ENCODE results near the gene TIMM29.
A peak's percentile ranks its signal among the peaks of the same experiment; 100 is the strongest.
"Not testable (repeated sequence)": the region's sequence is repeated elsewhere in the genome, so short reads cannot be mapped to it uniquely, and the experiment has no call there.

Gene TIMM29

DNA sequence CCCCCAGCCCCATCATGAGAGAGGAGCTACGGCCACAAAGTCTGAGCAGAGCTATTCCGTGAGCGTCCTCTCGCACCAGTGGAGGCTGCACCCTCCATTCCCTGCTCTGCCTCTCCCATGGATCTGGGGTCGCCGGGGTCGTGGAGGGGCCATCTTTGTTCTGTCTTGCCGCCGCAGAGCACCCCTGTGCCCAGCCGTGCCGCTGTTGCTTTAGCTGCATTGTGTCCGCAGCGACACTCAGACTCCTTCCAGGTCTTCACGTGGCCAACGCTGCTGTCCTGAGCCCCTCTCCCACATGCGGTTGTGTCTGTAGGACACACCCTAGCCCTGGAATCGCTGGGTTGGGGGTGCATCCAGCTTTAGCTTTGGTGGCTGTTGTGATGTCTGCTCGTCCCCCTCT is 16.0 kb upstream of the TIMM29 start:
- no peak for DNase-seq (ENCODE audit: low spot score)

DNA sequence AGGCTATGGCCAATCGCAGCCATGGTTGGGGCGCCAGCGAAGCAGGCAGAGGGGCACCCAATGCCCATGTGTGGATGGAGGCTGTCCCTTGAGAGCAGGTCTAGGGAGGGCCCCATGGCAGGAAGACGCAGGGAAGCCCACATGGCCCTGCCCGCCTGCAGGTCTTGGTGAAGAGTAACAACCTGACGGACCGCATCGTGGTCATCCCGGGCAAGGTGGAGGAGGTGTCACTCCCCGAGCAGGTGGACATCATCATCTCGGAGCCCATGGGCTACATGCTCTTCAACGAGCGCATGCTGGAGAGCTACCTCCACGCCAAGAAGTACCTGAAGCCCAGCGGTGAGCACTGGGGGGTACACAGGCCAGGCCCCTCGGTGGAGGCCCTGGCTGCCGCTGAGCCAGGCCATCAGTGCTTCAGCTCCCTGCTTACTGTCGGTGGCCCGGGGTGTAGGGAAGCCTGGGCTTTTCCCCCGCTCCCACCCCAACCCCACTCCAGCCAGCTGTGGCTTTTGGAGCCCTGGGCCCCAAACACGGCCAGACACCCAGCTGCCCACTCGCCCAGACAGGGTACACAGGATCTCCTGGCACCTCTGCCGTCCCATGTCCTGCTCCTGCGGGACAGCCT is 14.8 kb upstream of the TIMM29 start:
- DNase-seq (ENCODE audit: low spot score): no peak

DNA sequence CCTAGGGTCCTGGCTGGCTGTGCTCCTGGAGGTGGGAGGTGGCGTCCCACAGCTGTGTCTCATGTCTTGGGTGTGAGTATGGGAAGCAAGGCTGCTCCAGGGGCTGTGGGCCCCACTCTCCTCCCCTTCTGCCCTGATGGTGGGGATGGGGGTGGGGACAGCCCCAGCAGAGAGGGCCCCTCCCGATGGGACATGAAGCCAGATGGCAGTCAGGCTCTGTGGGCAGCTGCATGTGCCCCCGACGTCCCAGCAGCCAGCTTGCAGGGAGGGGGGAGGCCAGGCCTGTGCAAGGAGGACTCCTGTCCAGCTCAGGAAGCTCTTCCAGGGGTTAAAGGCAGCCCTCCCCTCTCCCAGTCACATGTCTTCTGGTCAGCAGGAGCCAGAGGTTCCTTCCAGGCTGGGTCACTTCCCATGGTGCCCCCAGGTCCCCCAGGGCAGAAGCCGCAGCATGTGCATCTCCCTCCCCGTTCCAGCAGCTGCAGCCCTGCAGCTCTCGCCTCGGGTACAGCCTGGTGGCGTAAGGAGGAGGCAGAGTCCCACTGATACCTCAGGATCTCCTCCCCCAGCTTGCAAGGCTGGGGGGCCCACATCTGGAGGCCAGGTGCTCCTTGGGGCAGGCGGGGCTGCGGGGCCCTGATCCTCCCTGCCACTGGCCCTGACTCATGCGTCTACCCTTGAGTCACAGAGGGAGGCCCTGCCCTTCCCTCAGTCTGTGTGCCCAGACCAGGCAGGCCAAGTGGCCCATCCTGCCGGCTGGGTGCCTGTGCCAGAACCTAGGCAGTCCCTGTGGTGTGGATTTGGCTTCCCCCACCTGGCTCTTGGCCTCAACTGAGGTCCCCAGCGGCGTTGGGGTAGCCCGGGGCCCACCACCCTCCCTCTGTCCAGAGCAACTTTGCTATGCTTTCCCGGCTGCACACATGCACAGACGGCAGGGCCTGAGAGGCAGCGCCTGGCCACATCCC is 13.2 kb upstream of the TIMM29 start:
- no peak for DNase-seq (ENCODE audit: low spot score)

DNA sequence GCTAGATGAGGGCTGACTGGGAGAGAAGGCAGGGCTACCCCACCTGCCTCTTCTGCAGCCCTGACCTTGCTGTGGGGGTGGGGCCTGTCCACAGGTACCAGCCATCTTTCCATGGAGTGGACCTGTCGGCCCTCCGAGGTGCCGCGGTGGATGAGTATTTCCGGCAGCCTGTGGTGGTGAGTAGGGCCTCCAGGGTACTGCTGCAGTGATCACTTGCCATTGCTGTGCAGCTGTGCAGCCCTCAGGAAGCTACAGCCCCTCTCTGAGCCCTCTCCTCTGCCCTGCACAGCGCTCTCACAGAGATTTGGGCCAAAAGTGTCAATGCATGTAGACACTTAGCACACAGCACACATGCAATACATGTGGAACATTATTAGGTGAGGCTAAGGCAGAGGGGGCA is 12.0 kb upstream of the TIMM29 start:
- no peak for DNase-seq (ENCODE audit: low spot score)

DNA sequence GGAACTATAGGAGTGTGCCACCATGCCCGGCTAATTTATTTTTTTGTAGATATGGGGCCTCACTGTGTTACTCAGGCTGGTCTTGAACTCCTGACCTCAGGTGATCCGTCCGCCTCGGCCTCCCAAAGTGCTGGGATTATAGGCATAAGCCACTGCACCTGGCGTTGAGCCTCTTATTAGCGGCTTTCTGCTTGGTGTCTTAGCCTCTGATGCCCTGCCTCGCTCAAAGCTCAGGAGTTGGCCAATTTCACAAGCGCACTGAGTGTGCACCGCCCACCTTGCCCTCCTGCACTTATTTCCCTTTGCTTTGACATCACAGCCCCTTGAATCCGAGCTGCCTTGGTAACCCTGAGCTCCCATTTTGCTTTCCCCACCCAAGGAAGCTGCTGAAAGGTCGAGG is 10.3 kb upstream of the TIMM29 start:
- DNase-seq (ENCODE audit: low spot score): no peak

DNA sequence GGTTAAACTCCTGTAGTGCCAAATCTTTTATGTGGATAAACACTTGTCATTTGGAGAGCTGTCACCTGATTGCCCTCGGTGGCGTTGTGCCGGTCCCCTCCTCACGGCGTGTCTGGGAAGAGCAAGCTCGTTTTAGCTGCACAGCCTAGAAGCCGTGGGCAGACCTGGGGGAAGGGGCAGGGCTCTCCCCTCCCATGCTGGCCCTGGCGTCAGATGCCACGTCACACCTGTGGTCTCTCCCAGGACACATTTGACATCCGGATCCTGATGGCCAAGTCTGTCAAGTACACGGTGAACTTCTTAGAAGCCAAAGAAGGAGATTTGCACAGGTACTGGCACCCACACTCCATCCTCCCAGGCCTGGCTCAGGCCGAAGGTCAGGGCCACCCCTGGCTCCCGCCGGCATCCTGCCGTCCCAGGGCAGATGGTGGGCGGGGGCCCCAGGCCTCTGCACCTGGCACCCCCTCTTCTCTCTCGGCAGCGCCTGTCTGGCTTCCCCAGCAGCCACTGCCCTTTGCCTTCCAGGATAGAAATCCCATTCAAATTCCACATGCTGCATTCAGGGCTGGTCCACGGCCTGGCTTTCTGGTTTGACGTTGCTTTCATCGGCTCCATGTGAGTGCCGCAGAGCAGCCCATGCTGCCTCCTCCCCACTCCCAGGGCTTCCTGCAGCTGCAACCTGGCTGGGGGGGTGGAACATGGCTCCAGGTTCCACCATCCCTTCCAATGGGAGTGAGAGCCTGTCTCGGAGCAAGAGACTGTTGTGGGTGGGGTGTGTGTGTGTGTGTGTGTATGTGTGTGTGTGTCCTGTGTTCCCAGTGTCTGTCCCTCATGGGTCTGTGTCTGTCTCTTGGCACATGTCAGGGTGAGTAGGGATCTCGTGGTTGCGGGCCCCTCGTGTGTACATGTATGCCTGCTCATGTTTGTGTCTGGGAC is 9.0 kb upstream of the TIMM29 start:
- peak; percentile 50 for DNase-seq (ENCODE audit: low spot score)

DNA sequence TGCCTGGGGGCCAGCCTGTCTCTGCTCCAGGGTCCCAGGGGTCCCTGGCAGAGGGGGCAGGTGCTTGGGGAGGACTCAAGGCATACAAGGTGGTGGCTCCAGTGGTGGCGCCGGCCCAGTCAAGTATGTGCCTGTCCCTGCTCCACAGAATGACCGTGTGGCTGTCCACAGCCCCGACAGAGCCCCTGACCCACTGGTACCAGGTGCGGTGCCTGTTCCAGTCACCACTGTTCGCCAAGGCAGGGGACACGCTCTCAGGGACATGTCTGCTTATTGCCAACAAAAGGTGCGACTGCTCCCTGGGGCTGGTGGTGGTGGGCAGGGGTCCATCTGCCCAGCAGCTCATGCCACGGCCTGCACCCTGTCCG is 8.3 kb upstream of the TIMM29 start:
- no peak for DNase-seq (ENCODE audit: low spot score)

DNA sequence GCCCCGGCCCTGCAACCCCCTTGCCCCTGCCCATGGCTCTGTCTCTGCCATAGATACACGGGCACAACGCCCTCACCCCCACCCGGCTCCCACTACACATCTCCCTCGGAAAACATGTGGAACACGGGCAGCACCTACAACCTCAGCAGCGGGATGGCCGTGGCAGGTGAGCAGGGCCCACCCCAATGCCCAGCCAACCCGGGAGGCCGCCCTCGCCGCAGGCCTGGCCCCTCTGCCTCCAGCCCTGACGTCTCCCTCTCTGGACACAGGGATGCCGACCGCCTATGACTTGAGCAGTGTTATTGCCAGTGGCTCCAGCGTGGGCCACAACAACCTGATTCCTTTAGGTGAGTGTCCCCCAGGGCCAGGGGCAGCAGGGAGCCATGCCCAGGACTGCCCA is 7.8 kb upstream of the TIMM29 start:
- no peak for DNase-seq (ENCODE audit: low spot score)

DNA sequence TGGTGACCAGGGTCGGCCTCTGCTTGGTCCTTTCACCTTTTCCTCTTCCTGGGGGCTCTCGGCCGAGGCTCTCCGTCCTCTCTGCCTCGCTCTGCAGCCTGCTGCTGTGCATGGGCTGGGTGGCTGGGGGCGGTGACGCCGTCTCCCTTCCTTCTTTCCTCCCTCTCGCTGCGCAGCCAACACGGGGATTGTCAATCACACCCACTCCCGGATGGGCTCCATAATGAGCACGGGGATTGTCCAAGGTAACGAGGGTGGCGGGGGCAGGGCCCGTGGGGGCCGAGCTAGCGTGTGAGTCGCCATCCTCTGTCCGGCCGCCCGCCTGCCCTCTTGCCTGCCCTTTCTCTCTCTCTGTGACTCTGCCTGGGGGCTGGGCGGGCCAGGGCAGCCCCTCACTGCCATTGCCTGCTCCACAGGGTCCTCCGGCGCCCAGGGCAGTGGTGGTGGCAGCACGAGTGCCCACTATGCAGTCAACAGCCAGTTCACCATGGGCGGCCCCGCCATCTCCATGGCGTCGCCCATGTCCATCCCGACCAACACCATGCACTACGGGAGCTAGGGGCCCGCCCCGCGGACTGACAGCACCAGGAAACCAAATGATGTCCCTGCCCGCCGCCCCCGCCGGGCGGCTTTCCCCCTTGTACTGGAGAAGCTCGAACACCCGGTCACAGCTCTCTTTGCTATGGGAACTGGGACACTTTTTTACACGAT is 7.3 kb upstream of the TIMM29 start:
- DNase-seq (ENCODE audit: low spot score): peak; percentile 37

DNA sequence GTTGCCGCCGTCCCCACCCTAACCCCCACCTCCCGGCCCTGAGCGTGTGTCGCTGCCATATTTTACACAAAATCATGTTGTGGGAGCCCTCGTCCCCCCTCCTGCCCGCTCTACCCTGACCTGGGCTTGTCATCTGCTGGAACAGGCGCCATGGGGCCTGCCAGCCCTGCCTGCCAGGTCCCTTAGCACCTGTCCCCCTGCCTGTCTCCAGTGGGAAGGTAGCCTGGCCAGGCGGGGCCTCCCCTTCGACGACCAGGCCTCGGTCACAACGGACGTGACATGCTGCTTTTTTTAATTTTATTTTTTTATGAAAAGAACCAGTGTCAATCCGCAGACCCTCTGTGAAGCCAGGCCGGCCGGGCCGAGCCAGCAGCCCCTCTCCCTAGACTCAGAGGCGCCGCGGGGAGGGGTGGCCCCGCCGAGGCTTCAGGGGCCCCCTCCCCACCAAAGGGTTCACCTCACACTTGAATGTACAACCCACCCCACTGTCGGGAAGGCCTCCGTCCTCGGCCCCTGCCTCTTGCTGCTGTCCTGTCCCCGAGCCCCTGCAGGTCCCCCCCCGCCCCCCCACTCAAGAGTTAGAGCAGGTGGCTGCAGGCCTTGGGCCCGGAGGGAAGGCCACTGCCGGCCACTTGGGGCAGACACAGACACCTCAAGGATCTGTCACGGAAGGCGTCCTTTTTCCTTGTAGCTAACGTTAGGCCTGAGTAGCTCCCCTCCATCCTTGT is 6.5 kb upstream of the TIMM29 start:
- no peak for DNase-seq (ENCODE audit: low spot score)

DNA sequence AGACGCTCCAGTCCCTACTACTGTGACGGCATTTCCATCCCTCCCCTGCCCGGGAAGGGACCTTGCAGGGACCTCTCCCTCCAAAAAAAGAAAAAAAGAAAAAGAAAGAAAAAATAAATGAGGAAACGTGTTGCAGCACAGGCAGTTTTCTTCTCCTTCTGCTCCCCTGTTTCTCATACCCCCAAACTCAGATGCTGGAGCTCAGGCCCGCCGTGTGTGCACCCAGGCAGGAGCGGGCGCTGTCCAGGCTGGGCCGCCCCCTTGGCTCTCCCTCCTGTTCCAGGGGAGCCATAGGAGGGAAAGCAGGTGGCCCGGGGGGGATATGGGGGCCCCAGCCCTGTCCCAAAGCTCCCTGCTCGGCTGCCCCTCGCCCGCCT is 6.0 kb upstream of the TIMM29 start:
- no peak for DNase-seq (ENCODE audit: low spot score)

DNA sequence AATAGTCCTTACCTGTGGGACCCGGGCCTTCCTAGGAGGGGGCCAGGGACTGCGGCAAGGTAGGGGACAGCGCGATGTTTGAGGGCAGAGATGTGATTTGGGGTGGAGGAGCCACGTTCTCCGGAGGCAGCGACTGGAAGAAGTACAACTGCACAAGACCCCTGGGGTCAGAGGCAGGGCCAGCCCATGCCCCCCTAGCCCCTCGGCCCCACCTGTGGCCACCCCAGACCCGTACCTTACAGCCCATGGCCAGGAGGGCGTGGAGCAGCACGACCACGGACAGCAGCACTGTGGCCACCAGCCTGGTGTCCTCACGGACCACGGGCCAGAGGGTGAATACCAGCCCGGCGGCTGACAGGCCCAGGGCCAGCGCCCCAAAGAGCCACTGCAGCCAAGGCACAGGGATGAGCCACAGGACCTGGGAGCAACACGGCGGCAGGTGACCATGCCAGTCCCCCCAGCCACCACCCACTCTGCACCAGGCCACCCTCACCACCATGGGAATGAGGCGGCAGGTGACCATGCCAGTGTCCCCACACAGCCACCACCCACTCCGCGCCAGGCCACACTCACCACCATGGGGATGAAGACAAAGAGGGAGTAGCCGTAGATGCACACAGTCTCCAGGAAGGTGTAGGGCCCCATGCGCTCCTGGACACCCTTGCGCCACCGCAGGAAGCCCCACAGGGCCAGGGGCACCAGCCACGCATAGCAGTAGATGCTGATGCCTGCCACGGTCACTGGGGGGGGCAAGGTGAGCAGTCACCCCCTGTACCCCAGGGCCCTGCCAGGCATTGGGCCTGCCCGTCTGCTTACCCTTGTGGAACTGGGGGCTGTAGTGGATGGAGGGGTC is 5.1 kb upstream of the TIMM29 start:
- no peak for DNase-seq (ENCODE audit: low spot score)

DNA sequence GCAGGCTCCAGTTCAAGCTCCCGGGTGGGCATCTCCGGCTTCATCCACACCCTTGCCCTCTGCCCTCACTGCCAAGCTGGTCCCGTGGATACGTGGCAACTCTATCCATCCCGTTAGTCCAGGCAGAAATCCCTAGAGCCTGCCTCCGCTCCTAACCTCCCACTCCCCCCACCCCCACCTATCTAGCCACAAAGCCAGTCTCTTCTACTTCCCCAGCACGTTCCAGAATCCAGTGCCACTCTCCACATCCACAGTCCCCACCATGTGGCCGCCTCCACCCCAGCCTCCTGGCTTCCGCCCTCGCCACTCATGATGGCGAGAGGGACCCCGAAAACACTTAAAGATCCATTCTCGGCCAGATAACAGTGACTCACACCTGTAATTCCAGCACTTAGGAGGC is 4.0 kb upstream of the TIMM29 start:
- DNase-seq (ENCODE audit: low spot score): no peak

DNA sequence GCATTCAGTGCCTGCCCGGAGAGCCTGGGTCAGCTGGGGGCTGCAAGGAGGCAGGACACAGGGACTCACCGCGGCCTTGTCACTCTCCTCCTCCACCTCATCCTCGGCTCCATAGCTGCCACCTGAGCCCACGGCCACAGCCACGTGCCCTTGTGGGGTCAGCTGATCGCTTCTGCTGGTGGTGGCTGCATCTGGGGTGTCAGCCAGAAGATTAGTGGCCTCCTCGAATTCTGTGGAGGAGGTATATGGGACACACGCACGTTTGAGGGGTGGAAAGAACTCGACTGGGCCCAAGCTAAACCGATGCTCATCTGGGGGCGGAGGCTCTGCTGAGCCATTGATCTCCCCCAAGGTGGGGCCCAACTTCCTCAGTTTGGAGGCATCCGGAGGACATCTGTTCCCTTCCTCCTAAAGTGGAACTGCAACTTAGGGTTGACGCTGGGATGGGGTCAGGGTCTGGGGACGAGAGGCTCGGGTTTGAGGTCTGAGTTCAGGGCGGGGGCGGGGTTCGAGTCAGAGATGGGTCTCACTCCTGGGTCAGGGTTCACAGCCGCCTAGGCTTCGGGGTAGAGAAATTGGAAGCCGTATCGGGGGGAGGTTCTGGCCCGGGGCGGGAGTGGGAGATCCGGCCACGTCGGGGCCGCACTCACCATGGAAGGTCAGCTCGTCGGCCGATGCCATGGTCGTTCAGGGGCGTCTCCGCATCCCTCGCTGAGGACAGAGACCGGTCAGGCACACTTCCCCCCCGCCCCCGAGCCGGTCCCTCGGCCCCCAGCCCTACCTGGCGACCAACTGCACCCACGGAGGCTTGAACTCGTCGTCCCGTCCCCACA is 665 bp upstream of the TIMM29 start:
- no peak for DNase-seq (ENCODE audit: low spot score)

DNA sequence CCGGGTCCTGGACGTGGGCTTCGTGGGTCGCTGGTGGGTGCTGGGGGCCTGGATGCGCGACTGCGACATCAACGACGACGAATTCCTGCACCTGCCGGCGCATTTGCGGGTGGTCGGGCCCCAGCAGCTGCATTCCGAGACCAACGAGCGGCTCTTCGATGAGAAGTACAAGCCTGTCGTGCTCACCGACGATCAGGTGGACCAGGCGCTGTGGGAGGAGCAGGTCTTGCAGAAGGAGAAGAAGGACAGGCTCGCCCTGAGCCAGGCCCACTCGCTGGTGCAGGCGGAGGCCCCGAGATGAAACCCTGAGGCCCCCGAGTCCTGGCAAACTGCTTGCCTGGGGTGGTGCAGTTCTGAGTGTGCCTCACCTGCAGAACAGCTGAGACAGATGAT is 787 bp downstream of the TIMM29 start:
- DNase-seq (ENCODE audit: low spot score): no peak

DNA sequence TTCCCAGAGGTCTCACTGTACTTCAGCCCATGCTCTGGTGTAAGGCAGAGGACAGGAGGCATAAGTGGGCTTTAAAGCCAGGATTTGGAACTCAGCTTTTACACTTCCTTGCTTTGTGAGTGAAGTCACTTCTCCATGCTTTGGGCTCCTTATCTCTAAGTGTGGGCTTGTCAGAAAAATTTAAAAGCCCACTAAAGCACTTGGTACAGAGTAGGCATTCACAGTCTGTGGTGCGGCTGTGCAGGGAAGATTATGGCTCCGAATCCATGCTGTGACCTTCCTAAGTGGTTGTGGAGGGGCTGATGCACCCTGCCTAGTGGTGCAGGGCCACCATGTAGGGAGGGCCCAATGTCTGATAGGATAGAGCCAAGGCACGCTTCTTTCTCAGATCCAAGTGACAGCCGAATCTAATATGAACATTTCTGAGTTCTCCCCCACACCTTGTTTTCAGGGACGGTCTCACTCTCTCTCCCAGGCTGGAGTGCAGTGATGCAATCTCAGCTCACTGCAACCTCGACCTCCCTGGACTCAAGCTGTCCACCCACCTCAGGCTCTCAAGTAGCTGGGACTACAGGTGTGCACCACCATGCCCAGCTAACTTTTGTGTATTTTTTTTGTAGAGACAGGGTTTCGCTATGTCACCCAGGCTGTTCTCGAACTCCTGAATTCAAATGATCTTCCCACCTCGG is 6.9 kb downstream of the TIMM29 start:
- no peak for DNase-seq (ENCODE audit: low spot score)

DNA sequence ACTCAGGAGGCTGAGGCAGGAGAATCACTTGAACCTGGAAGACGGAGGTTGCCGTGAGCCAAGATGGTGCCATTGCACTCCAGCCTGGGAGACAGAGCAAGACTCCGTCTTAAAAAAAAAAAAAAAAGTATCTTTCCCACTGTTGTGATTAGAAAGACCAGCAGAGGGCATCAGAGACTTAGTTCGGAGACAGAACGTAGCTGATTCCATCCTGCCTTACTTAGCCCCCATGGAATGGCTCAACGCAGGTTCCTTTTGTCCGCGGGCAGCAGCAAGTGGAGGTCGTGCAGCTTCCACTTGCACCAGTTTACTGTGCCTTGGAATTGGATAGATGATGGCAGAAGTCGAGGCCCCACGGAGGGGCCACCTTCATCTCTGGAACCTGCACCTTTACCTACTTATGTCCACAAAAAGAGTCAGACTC is 8.1 kb downstream of the TIMM29 start:
- no peak for DNase-seq (ENCODE audit: low spot score)

DNA sequence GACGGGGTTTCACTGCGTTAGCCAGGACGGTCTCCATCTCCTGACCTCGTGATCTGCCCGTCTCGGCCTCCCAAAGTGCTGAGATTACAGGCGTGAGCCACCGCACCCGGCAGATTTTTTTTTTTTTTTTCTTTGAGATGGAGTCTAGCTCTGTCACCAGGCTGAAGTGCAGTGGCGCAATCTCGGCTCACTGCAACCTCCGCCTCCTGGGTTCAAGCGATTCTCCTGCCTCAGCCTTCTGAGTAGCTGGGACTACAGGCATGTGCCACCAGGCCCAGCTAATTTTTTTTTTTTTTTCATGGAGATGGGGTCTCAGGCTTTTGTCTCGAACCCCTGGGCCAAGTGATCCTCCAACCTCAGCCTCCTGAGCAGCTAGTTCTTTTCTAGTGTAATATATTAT is 13.0 kb downstream of the TIMM29 start:
- DNase-seq (ENCODE audit: low spot score): not testable (repeated sequence)

DNA sequence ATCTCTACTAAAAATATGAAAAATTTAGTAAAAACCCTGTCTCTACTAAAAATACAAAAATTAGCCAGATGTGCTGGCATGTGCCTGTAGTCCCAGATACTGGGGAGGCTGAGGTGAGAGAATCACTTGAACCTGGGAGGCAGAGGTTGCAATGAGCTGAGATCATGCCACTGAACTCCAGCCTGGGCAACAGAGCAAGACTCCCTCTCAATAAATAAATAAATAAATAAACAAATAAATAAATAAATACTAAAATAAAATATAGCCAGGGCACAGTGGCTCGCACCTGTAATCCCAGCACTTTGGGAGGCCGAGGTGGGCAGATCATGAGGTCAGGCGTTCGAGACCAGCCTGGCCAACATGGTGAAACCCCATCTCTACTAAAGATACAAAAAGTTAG is 14.8 kb downstream of the TIMM29 start:
- DNase-seq (ENCODE audit: low spot score): not testable (repeated sequence)

Measured in putamen (tissue), 1 donor.